Activated CD8-positive, alpha-beta T cell treated with anti-CD3 and anti-CD28 coated beads for 36 hours (primary cell): ENCODE results near the gene SNRPN. TPM values are rescaled to one million over a fixed set of nuclear protein-coding genes. Genes with fewer than 3 reads are reported as not detected.
"Not testable (repeated sequence)": the region's sequence is repeated elsewhere in the genome, so short reads cannot be mapped to it uniquely, and the experiment has no call there.

Experiments used
- ATAC-seq: fragments of 200-7000 bp; cut with Tn5 transposase; one replicate; pipeline ENCODE4 v1.10.0; 2021; ENCODE audit warnings: mild to moderate bottlenecking, moderate library complexity
- CTCF ChIA-PET: fragments of 350-600 bp; sonication (Branson Sonifier 250); formaldehyde crosslinking; loops from one replicate; lab custom pipeline; 2021; ENCODE audit warnings: antibody characterized with exemption; lab: Charles Lee
- POLR2A ChIA-PET: fragments of 350-600 bp; sonication (Branson Sonifier 250); formaldehyde crosslinking; loops from one replicate; lab custom pipeline; 2021; ENCODE audit warnings: antibody characterized with exemption; lab: Charles Lee
- DNase-seq: peaks from one replicate; pipeline ENCODE4 v3.0.0-alpha.2; 2020
- H3K27ac Mint-ChIP-seq: one replicate; pipeline ENCODE4 v1.8.0; 2021; ENCODE audit warnings: mild to moderate bottlenecking, mixed read lengths
- H3K27me3 Mint-ChIP-seq: one replicate; pipeline ENCODE4 v1.8.0; 2021; ENCODE audit warnings: mixed read lengths
- H3K36me3 Mint-ChIP-seq: one replicate; pipeline ENCODE4 v1.8.0; 2021; ENCODE audit warnings: low read depth, mixed read lengths
- H3K4me1 Mint-ChIP-seq: one replicate; pipeline ENCODE4 v1.8.0; 2021; ENCODE audit warnings: low read depth, mixed read lengths
- H3K4me3 Mint-ChIP-seq: one replicate; pipeline ENCODE4 v1.8.0; 2021; ENCODE audit warnings: mild to moderate bottlenecking, moderate library complexity, mixed read lengths
- H3K9me3 Mint-ChIP-seq: one replicate; pipeline ENCODE4 v1.8.0; 2021; ENCODE audit warnings: mixed read lengths
- CTCF ChIP-seq: fragments of 200-600 bp; IDR thresholded peaks from one replicate; pipeline ENCODE4 v1.8.0; 2022; ENCODE audit warnings: antibody characterized with exemption, mild to moderate bottlenecking
- intact Hi-C: fragments of 100-400 bp; cut with micrococcal nuclease; formaldehyde crosslinking; loops from one replicate; pipeline ENCODE4 v1.10.0; 2022
- total RNA-seq, 2 experiments: library from RNA; stranded (reverse); gene quantifications; one replicate each; pipeline ENCODE4 v1.2.3, GENCODE V29; 2021

The SNRPN gene
- total RNA-seq: 10 to 100 TPM; 73.5 to 74.5 TPM

GRCh38 chr15:24954783-24955530, at the start of gene SNRPN, which contains the start of gene SNURF:
TSS of gene SNRPN (plus strand) at chr15:24954987. CDS start at chr15:24974454, 19,467 bp downstream.
TSS of gene SNURF (plus strand) at chr15:24954987. CDS start at chr15:24955049, 62 bp downstream.
- ATAC-seq: peak; percentile 57
- intact Hi-C loops: no loop called here
- Mint-ChIP-seq H3K27ac (peak within 1 kb of the TSS; percentile 96), H3K4me3 (peak within 1 kb of the TSS; percentile 86), H3K4me1 (peaks cover 4% of the 10 kb centered on the region), H3K36me3 (peaks cover 21% of the 10 kb centered on the region), H3K27me3 (peaks cover 2% of the 10 kb centered on the region), H3K9me3 (peaks cover 7% of the 10 kb centered on the region)
- POLR2A ChIA-PET: no interaction called here
- peak; percentile 76 for DNase-seq
- CTCF ChIA-PET: no interaction called here
- no peak for TF ChIP-seq CTCF

- Mint-ChIP-seq H3K36me3 (no peaks in the 10 kb centered on the region), H3K27ac (no peak overlapping the region), H3K27me3 (no peaks in the 10 kb centered on the region), H3K4me1 (peaks cover 10% of the 10 kb centered on the region), H3K9me3 (peaks cover 33% of the 10 kb centered on the region), H3K4me3 (no peak overlapping the region)
- DNase-seq (peak; percentile 53), ATAC-seq (peak; percentile 45)
- TF ChIP-seq CTCF: no peak
- CTCF ChIA-PET: no interaction called here
- POLR2A ChIA-PET: no interaction called here
- intact Hi-C loops: no loop called here
Observed at GRCh38 chr15:24916305-24917009, 38.3 kb upstream of the SNRPN start.

- intact Hi-C loops: no loop called here
- DNase-seq: no peak
- no peak for ATAC-seq
- ChIA-PET POLR2A (no interaction called here), CTCF (no interaction called here)
- H3K27ac Mint-ChIP-seq: no peak overlapping the region
- H3K4me3 Mint-ChIP-seq: no peak overlapping the region
- H3K36me3 Mint-ChIP-seq: no peaks in the 10 kb centered on the region
- peaks cover 10% of the 10 kb centered on the region for H3K4me1 Mint-ChIP-seq
- no peak for TF ChIP-seq CTCF
- H3K9me3 Mint-ChIP-seq: peaks cover 28% of the 10 kb centered on the region
- H3K27me3 Mint-ChIP-seq: no peaks in the 10 kb centered on the region
Observed at GRCh38 chr15:24917431-24917830, 37.4 kb upstream of the SNRPN start.

- CTCF ChIA-PET: no interaction called here
- intact Hi-C loops: no loop called here
- POLR2A ChIA-PET: no interaction called here
Observed at GRCh38 chr15:24919446-24919845, 35.3 kb upstream of the SNRPN start.

GRCh38 chr15:24922781-24923180, 32.0 kb upstream of the SNRPN start:
- DNase-seq, POLR2A ChIA-PET, intact Hi-C loops, H3K36me3 Mint-ChIP-seq, H3K27ac Mint-ChIP-seq, H3K4me1 Mint-ChIP-seq, CTCF ChIA-PET, H3K27me3 Mint-ChIP-seq, H3K4me3 Mint-ChIP-seq, ATAC-seq: not testable (repeated sequence)
- peaks cover 15% of the 10 kb centered on the region for H3K9me3 Mint-ChIP-seq

More at GRCh38 chr15:24919446-24919845, 35.3 kb upstream of the SNRPN start:
- Mint-ChIP-seq H3K4me1 (peaks cover 10% of the 10 kb centered on the region), H3K27me3 (no peaks in the 10 kb centered on the region), H3K27ac (no peak overlapping the region), H3K4me3 (no peak overlapping the region), H3K9me3 (peaks cover 31% of the 10 kb centered on the region), H3K36me3 (no peaks in the 10 kb centered on the region)
- DNase-seq (no peak), ATAC-seq (no peak)
- TF ChIP-seq CTCF: no peak
